ENCODE results near the gene CCDC106. TPM values are rescaled to one million over a fixed set of nuclear protein-coding genes. Genes with fewer than 3 reads are reported as not detected.

CCDC106 gene
- total RNA-seq, 1 donor from 2014 or later = 18.9 TPM

DNA sequence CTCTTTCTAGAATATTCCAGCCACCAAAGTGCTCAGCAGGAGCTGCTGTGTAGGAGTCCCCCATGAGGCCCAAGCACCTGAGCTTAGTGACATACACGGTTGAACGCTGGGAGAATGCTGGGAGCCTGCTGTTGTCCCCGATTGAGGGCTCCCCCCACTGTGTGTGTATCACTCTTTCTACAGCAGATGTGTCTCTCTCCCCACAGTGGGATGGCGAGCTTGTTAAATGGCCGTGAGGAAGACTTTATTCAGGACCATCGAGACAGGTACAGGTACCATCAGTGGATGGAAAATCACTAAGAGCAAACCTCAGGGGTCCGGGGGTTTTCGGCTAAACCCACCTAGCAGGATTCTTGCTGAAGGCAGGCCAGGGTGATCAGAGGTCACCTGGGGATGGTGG lies 49.7 kb downstream of the CCDC106 start:
- no peak for DNase-seq (ENCODE audit: low read depth, low spot score)
- H3K27ac Mint-ChIP-seq (ENCODE audit: unreplicated experiment) = no peak overlapping the region
- TF ChIP-seq, protein P1, sequence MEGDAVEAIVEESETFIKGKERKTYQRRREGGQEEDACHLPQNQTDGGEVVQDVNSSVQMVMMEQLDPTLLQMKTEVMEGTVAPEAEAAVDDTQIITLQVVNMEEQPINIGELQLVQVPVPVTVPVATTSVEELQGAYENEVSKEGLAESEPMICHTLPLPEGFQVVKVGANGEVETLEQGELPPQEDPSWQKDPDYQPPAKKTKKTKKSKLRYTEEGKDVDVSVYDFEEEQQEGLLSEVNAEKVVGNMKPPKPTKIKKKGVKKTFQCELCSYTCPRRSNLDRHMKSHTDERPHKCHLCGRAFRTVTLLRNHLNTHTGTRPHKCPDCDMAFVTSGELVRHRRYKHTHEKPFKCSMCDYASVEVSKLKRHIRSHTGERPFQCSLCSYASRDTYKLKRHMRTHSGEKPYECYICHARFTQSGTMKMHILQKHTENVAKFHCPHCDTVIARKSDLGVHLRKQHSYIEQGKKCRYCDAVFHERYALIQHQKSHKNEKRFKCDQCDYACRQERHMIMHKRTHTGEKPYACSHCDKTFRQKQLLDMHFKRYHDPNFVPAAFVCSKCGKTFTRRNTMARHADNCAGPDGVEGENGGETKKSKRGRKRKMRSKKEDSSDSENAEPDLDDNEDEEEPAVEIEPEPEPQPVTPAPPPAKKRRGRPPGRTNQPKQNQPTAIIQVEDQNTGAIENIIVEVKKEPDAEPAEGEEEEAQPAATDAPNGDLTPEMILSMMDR (conservative IDR thresholded peaks at IDR 0.05) = no peak

DNA sequence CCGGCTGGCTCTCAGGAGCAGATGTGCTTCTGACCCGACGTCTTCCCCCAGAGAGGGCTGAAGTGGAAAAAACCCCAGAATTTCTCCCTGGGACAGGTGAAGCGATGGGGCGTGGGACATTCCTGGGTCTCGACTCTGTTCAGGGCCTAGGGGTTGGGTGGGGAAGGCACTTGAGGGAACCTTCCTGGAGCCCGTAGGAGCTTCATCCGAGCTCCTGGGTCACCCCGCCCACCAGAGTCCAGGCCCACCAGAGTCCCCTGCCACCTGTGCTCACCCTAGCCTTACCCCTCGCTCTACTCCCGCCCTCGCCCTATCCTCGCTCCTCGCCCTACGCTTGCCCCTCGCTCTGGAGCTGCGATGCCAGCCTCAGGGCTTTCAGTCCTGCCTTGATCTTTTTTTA lies 50.2 kb downstream of the CCDC106 start:
- TF ChIP-seq, protein P1 (conservative IDR thresholded peaks at IDR 0.05) = no peak
- Mint-ChIP-seq H3K4me3 (no peak overlapping the region), H3K9me3 (no peaks in the 10 kb centered on the region), H3K27me3 (ENCODE audit: low read depth) (no peaks in the 10 kb centered on the region), H3K27ac (ENCODE audit: unreplicated experiment) (no peak overlapping the region), H3K4me1 (peaks cover 3% of the 10 kb centered on the region), H3K36me3 (ENCODE audit: low read depth) (peaks cover 13% of the 10 kb centered on the region)
- no peak for DNase-seq (ENCODE audit: low read depth, low spot score)

More for the DNA sequence above, 49.7 kb downstream of the CCDC106 start:
- Mint-ChIP-seq H3K9me3 (no peaks in the 10 kb centered on the region), H3K4me1 (peaks cover 3% of the 10 kb centered on the region), H3K27me3 (ENCODE audit: low read depth) (no peaks in the 10 kb centered on the region), H3K4me3 (no peak overlapping the region), H3K36me3 (ENCODE audit: low read depth) (peaks cover 13% of the 10 kb centered on the region)

DNA sequence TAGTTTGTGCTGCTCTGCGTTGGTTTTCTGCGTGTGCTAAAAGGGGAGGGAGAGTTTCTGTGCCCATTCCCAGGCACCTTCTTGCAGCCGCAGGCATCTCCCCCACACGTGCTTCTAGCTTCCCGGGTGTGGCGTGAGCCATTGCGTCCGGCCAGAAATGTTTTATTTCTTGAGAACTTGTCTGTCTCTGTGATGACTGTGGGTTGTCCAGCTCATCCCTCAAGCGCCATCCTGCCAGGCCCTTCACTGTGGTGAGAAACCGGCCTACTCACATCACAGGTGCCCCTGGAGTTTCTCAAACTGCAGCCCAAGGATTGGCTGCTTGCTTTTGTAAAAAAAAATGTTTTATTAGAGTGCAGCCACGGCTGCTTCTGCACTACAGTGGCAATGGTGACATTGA lies 51.2 kb downstream of the CCDC106 start:
- TF ChIP-seq, protein P1 (conservative IDR thresholded peaks at IDR 0.05) = no peak
- H3K27ac Mint-ChIP-seq (ENCODE audit: unreplicated experiment) = no peak overlapping the region
- DNase-seq (ENCODE audit: low read depth, low spot score) = no peak
- peaks cover 3% of the 10 kb centered on the region for H3K4me1 Mint-ChIP-seq
- H3K36me3 Mint-ChIP-seq (ENCODE audit: low read depth) = peaks cover 16% of the 10 kb centered on the region
- H3K9me3 Mint-ChIP-seq = no peaks in the 10 kb centered on the region
- H3K4me3 Mint-ChIP-seq = no peak overlapping the region
- no peaks in the 10 kb centered on the region for H3K27me3 Mint-ChIP-seq (ENCODE audit: low read depth)

DNA sequence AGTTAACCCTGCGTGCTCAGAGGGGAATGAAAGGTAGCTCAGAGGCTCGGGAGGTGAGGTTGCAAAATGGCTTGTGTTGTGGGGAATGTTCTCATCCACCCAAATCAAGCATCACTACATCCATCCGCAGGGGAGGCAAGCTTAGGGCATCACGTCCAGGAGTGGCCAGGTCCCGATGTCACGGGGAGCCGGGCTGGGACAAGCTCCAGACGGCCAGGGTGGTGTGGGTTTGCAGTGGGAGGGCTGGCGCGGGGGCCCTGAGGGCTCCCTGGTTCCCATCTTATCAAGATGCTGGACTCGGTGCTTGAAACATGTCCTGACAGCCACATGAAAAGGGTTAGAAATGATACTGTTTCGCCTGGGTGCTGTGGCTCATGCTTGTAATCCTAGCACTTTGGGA lies 52.8 kb downstream of the CCDC106 start:
- H3K27me3 Mint-ChIP-seq (ENCODE audit: low read depth) = no peaks in the 10 kb centered on the region
- H3K27ac Mint-ChIP-seq (ENCODE audit: unreplicated experiment) = no peak overlapping the region
- peaks cover 3% of the 10 kb centered on the region for H3K4me1 Mint-ChIP-seq
- no peak for DNase-seq (ENCODE audit: low read depth, low spot score)
- TF ChIP-seq, protein P1 (conservative IDR thresholded peaks at IDR 0.05) = no peak
- H3K36me3 Mint-ChIP-seq (ENCODE audit: low read depth) = peaks cover 23% of the 10 kb centered on the region
- H3K4me3 Mint-ChIP-seq = no peak overlapping the region
- no peaks in the 10 kb centered on the region for H3K9me3 Mint-ChIP-seq

DNA sequence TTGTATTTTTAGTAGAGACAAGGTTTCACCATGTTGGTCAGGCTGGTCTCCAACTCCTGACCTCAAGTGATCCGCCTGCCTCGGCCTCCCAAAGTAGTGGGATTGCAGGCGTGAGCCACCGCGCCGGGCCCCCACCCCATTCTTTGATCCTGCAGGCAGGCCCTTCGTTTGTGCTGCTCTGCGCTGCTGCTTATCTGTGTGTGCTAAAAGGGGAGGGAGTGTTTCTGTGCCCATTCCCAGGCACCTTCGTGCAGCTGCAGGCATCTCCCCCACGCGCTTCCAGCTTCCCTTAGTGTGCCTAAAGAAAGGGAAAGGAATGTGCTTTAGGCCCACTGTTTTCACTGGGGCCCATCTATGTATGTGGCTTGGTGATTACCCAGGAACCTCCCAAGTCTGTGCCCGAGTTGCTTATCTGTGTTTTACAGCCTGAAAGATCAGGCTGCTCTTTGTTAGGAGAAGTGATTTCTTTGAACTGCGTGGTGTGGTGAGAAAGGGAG lies 54.2 kb downstream of the CCDC106 start:
- no peak overlapping the region for H3K4me3 Mint-ChIP-seq
- H3K27me3 Mint-ChIP-seq (ENCODE audit: low read depth) = no peaks in the 10 kb centered on the region
- H3K9me3 Mint-ChIP-seq = no peaks in the 10 kb centered on the region
- DNase-seq (ENCODE audit: low read depth, low spot score) = no peak
- H3K4me1 Mint-ChIP-seq = peaks cover 3% of the 10 kb centered on the region
- peaks cover 23% of the 10 kb centered on the region for H3K36me3 Mint-ChIP-seq (ENCODE audit: low read depth)
- H3K27ac Mint-ChIP-seq (ENCODE audit: unreplicated experiment) = no peak overlapping the region
- TF ChIP-seq, protein P1 (conservative IDR thresholded peaks at IDR 0.05) = no peak

Other genes with a start within 250 kb of the CCDC106 start
- gene UBE2S, start 240.4 kb upstream of the CCDC106 start, total RNA-seq = 243 and 269 TPM in 2 replicates
- 0.54 and 0.59 TPM in 2 replicates for gene SHISA7, start 204.9 kb upstream of the CCDC106 start, total RNA-seq
- gene ISOC2, start 186.6 kb upstream of the CCDC106 start, total RNA-seq = 34.3 and 36.7 TPM in 2 replicates
- not detected in 2 replicates for gene C19orf85, start 183.5 kb upstream of the CCDC106 start, total RNA-seq
- 14.8 and 15.0 TPM in 2 replicates for gene ZNF628, start 171.6 kb upstream of the CCDC106 start, total RNA-seq
- gene NAT14, start 163.0 kb upstream of the CCDC106 start, total RNA-seq = 81.1 and 87.9 TPM in 2 replicates
- gene SSC5D, start 159.8 kb upstream of the CCDC106 start, total RNA-seq = 1.3 and 1.5 TPM in 2 replicates
- gene SBK2, start 111.1 kb upstream of the CCDC106 start, total RNA-seq = not detected in 2 replicates
- 0.39 and 0.68 TPM in 2 replicates for gene SBK3, start 102.7 kb upstream of the CCDC106 start, total RNA-seq
- 28.2 and 29.1 TPM in 2 replicates for gene ZNF579, start 67.4 kb upstream of the CCDC106 start, total RNA-seq
- 31.6 and 31.8 TPM in 2 replicates for gene FIZ1, start 48.7 kb upstream of the CCDC106 start, total RNA-seq
- 6.1 and 6.7 TPM in 2 replicates for gene ZNF524, start 47.9 kb upstream of the CCDC106 start, total RNA-seq
- gene ZNF865, start 42.6 kb upstream of the CCDC106 start, total RNA-seq = 20.3 TPM in 2 replicates
- 11.0 and 12.4 TPM in 2 replicates for gene ZNF784, start 23.6 kb upstream of the CCDC106 start, total RNA-seq
- 39.1 and 41.8 TPM in 2 replicates for gene ZNF580, start 7.2 kb upstream of the CCDC106 start, total RNA-seq
- 40.8 and 41.9 TPM in 2 replicates for gene ZNF581, start 4.6 kb upstream of the CCDC106 start, total RNA-seq
- 342 and 365 TPM in 2 replicates for gene U2AF2, start 6.8 kb downstream of the CCDC106 start, total RNA-seq
- 129 and 130 TPM in 2 replicates for gene EPN1, start 27.0 kb downstream of the CCDC106 start, total RNA-seq
- not detected in 2 replicates for gene NLRP9, start 90.2 kb downstream of the CCDC106 start, total RNA-seq
- not detected in 2 replicates for gene RFPL4A, start 110.9 kb downstream of the CCDC106 start, total RNA-seq
- gene RFPL4AL1, start 120.9 kb downstream of the CCDC106 start, total RNA-seq = not detected in 2 replicates
- gene NLRP11, start 183.8 kb downstream of the CCDC106 start, total RNA-seq = not detected in 2 replicates
- not detected in 2 replicates for gene NLRP4, start 188.3 kb downstream of the CCDC106 start, total RNA-seq

Measured in neural crest cell (in vitro differentiated cells).